ENCODE results near the gene FAM110A.

GRCh38 chr20:868279-868678 lies 34.8 kb downstream of the FAM110A start:
- TF ChIP-seq FOXM1 (IDR thresholded peaks at IDR 0.05; ENCODE audit: borderline replicate concordance) (no peak), SP1 (IDR thresholded peaks at IDR 0.05) (no peak), ARNT (IDR thresholded peaks at IDR 0.05) (no peak), FOXA1 (IDR thresholded peaks at IDR 0.05) (no peak)

Measured in HEK293T (cell line).